ENCODE measurements around the gene GPSM3. TPM values are rescaled to one million over a fixed set of nuclear protein-coding genes. Genes with fewer than 3 reads are reported as not detected.

Gene GPSM3
- total and polyA plus RNA-seq, 2 of the 13 experiments (the other 11 are each of a cell fraction or from before 2014, with no cell fraction given): 0.18 to 6.2 TPM

DNA sequence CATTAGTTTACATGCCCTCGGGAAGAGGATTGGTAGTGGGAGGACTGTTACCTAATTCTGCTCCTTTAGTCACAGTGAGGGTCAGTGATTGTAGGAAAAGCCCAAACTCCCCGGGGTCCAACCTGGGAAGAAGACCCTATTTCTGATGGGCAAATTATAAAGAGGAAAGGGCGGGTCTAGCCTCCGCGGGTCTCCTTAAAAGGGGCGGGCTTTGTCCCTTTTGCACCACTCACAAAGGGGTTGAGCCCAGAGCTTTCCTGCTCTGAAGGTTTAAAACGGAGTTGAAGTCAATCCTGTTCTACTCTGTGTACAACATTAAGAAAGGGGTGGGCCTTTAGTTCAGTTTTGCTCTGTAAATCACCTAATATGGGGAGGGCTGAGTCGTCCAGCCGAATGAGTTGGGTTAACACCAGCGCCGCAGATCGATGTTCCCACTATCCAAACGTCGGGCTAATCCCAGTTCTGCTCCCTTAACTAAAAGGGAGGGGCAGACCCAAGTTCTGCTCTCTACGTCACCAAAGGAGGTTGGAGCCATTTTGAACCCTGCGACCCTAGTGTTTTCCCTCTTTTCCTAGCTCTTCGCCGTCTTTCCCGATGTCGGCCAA, 15.2 kb downstream of the GPSM3 start (continued):
- TF ChIP-seq SRY (CRISPR knock-in tag; IDR thresholded peaks at IDR 0.05): no peak
- no peak for TF ChIP-seq ZNF609 (CRISPR knock-in tag; IDR thresholded peaks at IDR 0.05; ENCODE audit: borderline replicate concordance)
- peak; percentile 54; the same call in 1 of the 2 replicates for TF ChIP-seq ZNF709 (CRISPR knock-in tag; IDR thresholded peaks at IDR 0.05)
- TF ChIP-seq ELF4 (CRISPR knock-in tag; IDR thresholded peaks at IDR 0.05; ENCODE audit: borderline replicate concordance): 0 out of 2 replicates have a peak, but pooled peaks have one; percentile 52
- peak; percentile 67; the same call in 1 of the 2 replicates for TF ChIP-seq KDM3A (CRISPR knock-in tag; IDR thresholded peaks at IDR 0.05; ENCODE audit: low read depth)
- TF ChIP-seq ZNF878 (CRISPR knock-in tag; IDR thresholded peaks at IDR 0.05): no peak
- TF ChIP-seq SP5 (CRISPR knock-in tag; IDR thresholded peaks at IDR 0.05; ENCODE audit: borderline replicate concordance, low read depth): no peak
- no peak for TF ChIP-seq ZNF781 (CRISPR knock-in tag; IDR thresholded peaks at IDR 0.05; ENCODE audit: borderline replicate concordance, not compliant biosample characterization)
- no peak; the same call in 1 of the 2 replicates for TF ChIP-seq ZNF337 (CRISPR knock-in tag; IDR thresholded peaks at IDR 0.05; ENCODE audit: borderline replicate concordance, low read depth)
- peak; percentile 78 for TF ChIP-seq ZEB1 (IDR thresholded peaks at IDR 0.05; ENCODE audit: insufficient replicate concordance, low read depth)
- no peak for TF ChIP-seq ARNTL (CRISPR knock-in tag; IDR thresholded peaks at IDR 0.05)
- TF ChIP-seq SNAPC2 (CRISPR knock-in tag; IDR thresholded peaks at IDR 0.05): peak; percentile 81; the same call in 1 of the 2 replicates
- no peak for TF ChIP-seq REL (CRISPR knock-in tag; conservative IDR thresholded peaks at IDR 0.05)
- TF ChIP-seq ETS1 (CRISPR knock-in tag; IDR thresholded peaks at IDR 0.05): no peak
- no peak for TF ChIP-seq PHF21A (CRISPR knock-in tag; IDR thresholded peaks at IDR 0.05)
- TF ChIP-seq ZNF253 (CRISPR knock-in tag; IDR thresholded peaks at IDR 0.05; ENCODE audit: borderline replicate concordance): no peak
- no peak for TF ChIP-seq PAX8 (CRISPR knock-in tag; IDR thresholded peaks at IDR 0.05; ENCODE audit: borderline replicate concordance)
- peak; percentile 18; the same call in 1 of the 2 replicates for TF ChIP-seq KAT8 (CRISPR knock-in tag; IDR thresholded peaks at IDR 0.05)
- TF ChIP-seq ZNF44 (CRISPR knock-in tag; IDR thresholded peaks at IDR 0.05): no peak
- no peak for TF ChIP-seq ZNF432 (CRISPR knock-in tag; IDR thresholded peaks at IDR 0.05; ENCODE audit: borderline replicate concordance)
- TF ChIP-seq E2F2 (CRISPR knock-in tag; IDR thresholded peaks at IDR 0.05; ENCODE audit: borderline replicate concordance): no peak
- TF ChIP-seq ZBTB2 (CRISPR knock-in tag; IDR thresholded peaks at IDR 0.05; ENCODE audit: low read depth): no peak
